CD4-positive, alpha-beta T cell treated with Interferon gamma for 1 hour (primary cell): ENCODE results near the gene FUS.

ENCODE experiments used
- DNase-seq: peaks from one replicate; pipeline ENCODE4 v3.0.0-alpha.2; 2020

The FUS gene

DNA sequence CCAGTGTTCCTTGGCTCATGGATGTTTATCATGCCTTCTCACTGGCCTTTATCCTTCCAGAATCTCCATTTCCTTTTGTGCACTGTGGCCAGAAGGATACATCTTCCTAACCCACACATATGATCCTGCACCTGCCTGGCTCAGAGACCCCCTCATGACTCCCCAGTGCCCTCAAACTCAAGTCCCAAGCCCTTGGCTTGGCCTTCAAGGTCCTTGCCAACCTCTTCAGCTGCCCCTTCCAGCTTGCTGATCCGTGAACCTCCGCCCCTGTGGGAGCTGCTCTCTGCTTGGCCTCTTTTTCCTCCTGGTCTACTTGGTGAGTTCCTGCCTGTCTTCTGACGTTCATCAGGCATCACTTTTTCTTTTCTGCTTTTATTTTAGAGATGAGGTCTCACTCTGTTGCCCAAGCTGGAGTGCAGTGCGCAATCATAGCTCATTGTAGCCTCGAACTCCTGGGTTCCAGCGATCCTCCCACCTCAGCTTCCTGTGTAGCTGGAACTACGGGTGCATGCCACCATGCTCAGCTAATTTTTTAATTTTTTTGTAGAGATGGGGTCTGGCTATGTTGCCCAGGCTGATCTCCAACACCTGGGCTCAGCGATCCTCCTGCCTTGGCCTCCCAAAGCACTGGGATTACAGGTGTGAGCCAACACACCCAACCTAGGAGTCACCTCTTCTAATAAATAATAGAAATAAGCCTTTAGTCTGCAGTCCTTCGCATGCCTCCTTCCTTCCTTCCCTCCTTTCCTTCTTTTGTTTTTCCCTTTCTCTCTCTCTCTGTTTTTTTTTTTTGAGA is 25.1 kb downstream of the FUS start:
- DNase-seq, result no peak

DNA sequence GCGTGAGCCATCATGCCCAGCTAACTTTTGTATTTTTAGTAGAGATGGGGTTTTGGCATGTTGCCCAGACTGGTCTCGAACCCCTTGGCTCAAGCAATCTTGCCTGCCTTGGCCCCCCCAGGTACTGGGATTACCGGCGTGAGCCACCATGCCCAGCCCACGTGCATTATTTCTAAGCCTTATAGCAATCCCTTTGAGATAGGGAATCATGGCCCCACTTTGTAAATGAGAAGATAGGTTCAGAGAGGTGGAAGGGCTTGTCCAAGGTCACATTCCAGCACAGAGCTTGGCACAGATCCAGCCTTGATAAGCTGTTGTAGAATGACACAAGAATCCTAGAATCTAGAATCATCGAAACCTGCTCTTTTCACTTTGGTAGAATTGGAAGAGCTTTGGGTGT is 26.8 kb downstream of the FUS start:
- DNase-seq, result no peak

DNA sequence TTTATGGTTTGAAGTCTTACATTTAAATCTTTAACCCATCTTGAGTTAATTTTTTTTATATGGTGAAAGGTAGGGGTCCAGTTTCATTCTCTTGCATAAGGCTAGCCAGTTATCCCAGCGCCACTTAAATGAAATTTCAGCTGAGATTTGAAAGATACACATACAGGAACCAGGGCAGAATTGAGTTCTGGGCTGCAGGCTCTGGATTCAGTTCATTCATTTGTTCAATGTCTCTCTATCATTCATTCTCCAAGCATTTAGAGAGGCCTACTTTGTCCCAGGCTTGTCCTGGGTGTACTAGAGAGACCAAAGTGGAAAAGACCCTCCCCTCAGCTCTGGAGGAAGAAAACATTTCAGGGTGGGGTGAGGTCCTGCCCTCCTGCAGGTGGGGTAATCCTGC is 33.4 kb downstream of the FUS start:
- DNase-seq, result no peak

GRCh38 chr16:31213877-31214707 is 34.2 kb downstream of the FUS start, which contains the start of gene TRIM72:
TRIM72 (plus strand) TSS chr16:31214119; CDS start chr16:31214739, 620 bp downstream.
- no peak for DNase-seq

DNA sequence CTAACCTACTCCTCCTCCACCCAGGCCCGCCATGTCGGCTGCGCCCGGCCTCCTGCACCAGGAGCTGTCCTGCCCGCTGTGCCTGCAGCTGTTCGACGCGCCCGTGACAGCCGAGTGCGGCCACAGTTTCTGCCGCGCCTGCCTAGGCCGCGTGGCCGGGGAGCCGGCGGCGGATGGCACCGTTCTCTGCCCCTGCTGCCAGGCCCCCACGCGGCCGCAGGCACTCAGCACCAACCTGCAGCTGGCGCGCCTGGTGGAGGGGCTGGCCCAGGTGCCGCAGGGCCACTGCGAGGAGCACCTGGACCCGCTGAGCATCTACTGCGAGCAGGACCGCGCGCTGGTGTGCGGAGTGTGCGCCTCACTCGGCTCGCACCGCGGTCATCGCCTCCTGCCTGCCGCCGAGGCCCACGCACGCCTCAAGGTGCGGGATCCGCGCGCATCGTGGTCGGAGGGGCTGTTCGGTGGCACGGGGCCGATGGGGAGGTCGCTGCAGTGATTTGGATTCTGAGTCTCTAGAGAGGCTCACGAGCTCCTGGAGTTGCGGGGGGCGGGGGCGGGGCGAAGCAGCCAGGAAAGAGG is 34.9 kb downstream of the FUS start:
- DNase-seq, result no peak

DNA sequence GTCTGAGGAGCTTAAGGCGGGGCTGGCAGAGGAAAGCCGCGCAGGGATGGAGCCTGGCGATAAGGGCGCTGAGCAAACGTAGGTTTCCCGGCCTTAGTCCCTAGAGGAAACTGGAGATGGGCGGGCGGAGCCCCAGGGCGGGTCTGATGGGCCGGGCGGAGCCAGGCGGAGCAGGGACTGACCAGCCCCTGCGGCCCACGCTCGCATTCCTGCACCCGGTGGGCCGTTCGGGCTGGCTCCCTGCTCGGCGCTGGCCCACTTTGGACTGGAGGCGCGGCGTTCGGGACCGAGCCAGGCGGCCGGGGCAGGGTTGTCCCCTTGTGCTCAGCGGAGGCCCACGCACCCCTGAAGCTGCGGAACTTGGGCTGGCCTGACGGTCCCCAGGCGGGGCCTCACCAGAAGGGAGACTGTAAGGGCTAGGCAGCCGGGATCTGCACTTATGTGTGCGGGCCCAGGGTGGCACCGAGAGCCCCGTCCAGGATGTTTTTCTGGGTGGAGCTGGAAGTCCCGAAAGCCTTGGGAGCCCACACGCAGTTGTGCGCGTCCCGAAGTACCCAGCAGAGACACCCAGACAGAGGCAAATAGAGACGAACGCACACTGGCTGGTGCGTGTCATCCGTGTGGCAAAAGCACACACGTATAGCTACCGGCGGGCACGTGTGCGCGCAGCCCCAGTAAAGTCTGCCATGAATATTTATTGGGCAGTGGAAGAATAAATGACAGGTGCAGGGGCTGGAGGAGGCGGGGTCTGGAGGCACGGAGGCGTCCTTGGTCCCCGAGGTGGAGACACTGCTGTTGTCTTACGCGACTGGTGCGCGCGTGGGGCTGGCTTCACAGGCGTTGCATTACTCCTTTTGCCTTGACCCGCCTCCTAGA is 35.6 kb downstream of the FUS start:
- DNase-seq, result peak; percentile 19

DNA sequence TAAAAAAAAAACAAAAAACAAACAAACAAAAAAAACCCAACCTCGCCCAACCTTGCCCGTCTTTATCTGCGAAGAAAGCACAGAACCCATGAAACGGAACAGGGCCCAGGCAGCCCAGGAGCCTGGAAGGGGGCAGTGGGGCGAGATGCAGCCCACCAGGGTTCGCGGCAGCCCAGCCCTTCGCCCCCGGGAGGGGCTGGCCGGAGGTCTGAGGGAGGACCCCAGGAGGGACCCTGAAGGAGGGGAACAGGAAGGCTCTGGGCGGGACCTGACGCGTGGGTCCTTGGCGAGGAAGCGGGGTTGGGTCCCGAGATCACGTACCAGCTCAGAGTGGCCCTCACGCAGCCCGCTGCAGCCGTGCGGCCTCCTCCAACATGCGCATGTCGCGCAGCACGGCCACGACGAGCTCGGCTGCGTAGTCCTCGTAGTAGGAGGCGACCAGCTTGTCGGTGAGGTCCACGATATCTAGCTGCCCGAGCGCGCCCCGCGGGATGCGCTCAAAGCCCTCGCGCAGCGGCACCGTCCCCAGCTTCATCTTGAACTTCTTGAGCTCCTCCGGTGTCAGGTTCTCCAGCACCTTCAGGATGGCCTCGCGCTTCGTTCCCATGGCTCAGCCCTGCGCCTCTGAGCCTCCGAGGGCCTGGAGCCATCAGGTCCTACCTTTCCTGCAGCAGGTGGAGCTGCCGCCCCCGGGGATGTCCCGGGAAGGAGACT is 36.6 kb downstream of the FUS start, which contains the start of gene PYDC1:
Gene PYDC1 (minus strand): TSS at position 714 of the 714 bp plus-strand sequence. CDS start 107 bp downstream, at position 607.
- peak; percentile 6 for DNase-seq

GRCh38 chr16:31217136-31217530 is 37.2 kb downstream of the FUS start:
- DNase-seq, result no peak

GRCh38 chr16:31219154-31219741 is 39.3 kb downstream of the FUS start:
- DNase-seq, result no peak

GRCh38 chr16:31221357-31222160 is 41.6 kb downstream of the FUS start:
- DNase-seq, result no peak

DNA sequence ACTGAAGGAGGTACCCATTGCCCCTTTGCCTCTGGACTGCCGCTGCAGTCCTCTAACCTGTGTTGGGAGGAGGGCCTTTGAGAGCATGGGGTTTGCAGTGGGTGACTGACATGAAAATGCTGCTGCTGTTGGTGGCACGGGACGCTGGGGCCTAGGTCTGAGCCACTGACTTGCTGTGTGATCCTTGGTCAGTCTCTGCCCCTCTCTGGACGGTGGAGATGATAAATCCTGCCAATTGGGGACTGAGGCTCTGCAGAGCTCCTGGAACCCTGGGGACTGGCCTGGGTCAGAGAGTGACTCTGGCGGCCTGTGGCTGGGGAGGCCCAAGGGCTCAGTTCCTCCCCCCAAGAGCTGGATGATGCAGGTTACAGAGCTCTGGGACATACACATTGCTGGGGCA is 43.1 kb downstream of the FUS start:
- no peak for DNase-seq

GRCh38 chr16:31224092-31224955 is 44.4 kb downstream of the FUS start:
- DNase-seq, result no peak

DNA sequence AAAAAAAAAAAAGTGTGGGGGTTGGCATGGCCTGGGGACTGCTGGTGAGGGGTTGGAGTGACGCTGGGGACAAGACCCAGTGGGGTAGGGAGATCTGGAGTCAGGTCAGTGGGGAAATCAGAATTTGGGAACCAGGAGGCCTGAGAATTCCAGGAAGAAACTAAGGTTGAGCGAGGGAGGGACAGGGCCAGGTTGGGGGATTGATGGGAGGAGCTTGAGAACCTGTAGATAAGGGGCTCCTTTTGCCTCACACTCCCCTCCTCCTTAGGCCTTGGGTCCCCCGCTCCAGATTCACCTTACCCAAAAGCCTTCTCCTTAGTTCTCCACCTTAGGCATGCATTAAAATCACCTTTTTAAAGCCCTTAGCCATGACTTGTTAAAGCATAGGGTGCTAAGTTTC is 45.3 kb downstream of the FUS start:
- no peak for DNase-seq

DNA sequence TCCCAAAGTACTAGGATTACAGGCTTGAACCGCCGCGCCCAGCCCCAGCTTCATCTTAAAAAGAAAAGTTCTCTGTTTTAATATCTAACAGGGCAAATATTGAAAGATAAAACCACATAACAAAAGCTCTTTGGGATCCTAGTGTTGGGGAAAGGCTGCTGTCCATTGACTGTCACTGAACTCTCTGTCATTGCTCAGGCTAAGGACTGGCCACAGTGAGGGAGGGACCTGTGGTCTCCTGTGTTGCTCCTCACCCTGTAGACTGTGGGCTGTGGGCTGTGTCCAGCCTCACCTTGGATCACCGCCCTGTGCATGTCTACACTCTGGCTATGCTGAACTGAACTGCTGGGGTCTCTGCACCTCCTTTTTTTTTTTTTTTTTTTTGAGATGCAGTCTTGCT is 48.3 kb downstream of the FUS start:
- DNase-seq, result no peak

DNA sequence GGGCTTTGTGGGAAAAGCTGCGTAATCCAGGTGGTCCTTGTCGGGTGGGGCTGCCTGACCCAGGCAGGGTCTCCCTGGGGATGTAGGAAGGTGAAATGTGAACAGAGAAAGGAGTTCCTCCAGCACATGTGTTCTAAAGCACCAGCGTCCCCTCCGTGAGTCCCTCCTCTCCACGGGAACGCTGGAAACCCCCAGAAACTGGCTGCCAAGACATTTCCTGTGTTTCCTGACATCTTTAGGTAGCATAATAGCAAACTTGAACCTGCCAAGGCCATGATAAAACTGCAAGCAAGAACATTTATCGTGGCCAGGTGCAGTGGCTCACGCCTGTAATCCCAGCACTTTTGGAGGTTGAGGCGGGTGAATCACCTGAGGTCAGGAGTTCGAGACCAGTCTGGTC is 49.6 kb downstream of the FUS start:
- DNase-seq, result no peak

DNA sequence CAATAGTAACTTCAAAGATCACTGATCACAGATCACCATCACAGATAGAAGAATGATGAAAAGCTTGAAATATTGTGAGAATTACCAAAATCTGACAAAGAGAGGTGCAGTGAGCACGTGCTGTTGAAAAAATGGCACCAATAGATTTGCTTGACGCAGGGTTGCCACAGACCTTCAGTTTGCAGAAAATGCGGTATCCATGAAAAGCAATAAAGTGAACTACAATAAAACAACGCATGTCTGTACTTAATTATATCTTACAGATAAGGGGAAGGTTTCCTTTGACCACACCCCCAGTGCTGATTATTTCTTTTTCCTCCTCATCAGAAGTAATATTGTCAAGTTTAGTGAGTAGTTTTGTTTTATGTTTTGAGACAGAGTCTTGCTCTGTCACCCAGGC is 58.1 kb downstream of the FUS start:
- no peak for DNase-seq
